Retinal pigment epithelial cell (primary cell): ENCODE measurements around the gene UBE2B.

ENCODE experiments used
- DNase-seq: peaks from one replicate; pipeline ENCODE4 v3.0.0-alpha.2; 2010; ENCODE audit warnings: low read depth
- H3K4me3 ChIP-seq: 2 replicates; pipeline ENCODE4 v1.5.1; 2011; ENCODE audit warnings: mild to moderate bottlenecking, low read length, control low read depth, moderate library complexity
- CTCF ChIP-seq: conservative IDR thresholded peaks from 2 replicates; pipeline ENCODE4 v1.5.1; 2011; ENCODE audit warnings: low read depth, low read length, control low read depth, inconsistent platforms

Gene UBE2B

GRCh38 chr5:134387443-134387842 lies 16.1 kb downstream of the UBE2B start:
- TF ChIP-seq CTCF, result no peak
- H3K4me3 ChIP-seq, result no peak overlapping the region
- DNase-seq, result no peak

GRCh38 chr5:134392301-134392700 lies 20.9 kb downstream of the UBE2B start:
- H3K4me3 ChIP-seq, result no peak overlapping the region
- DNase-seq, result no peak
- no peak for TF ChIP-seq CTCF

GRCh38 chr5:134394932-134395331 lies 23.6 kb downstream of the UBE2B start:
- no peak overlapping the region for H3K4me3 ChIP-seq
- no peak for DNase-seq
- no peak for TF ChIP-seq CTCF

GRCh38 chr5:134396274-134396673 lies 24.9 kb downstream of the UBE2B start:
- no peak overlapping the region for H3K4me3 ChIP-seq
- no peak for TF ChIP-seq CTCF
- DNase-seq, result no peak

- no peak for TF ChIP-seq CTCF
- H3K4me3 ChIP-seq, result no peak overlapping the region
- DNase-seq, result no peak
These were observed 25.8 kb downstream of the UBE2B start for GRCh38 chr5:134397196-134397595.

GRCh38 chr5:134398609-134399155 lies 27.3 kb downstream of the UBE2B start:
- TF ChIP-seq CTCF, result no peak
- DNase-seq, result no peak
- no peak overlapping the region for H3K4me3 ChIP-seq

GRCh38 chr5:134403951-134404350 lies 32.6 kb downstream of the UBE2B start:
- no peak for TF ChIP-seq CTCF
- H3K4me3 ChIP-seq, result no peak overlapping the region
- DNase-seq, result no peak
